GM12873 (cell line): ENCODE measurements around the gene NEURL3.

Experiments used
- TF ChIP-seq, protein P1 (sequence below): IDR thresholded peaks from 2 replicates; pipeline ENCODE4 v1.5.1; 2012; ENCODE audit warnings: low read depth, mild to moderate bottlenecking, moderate library complexity, low read length, control low read depth; ENCODE audit not compliant: insufficient read depth; ENCODE audit errors: missing control alignments

NEURL3 gene

DNA sequence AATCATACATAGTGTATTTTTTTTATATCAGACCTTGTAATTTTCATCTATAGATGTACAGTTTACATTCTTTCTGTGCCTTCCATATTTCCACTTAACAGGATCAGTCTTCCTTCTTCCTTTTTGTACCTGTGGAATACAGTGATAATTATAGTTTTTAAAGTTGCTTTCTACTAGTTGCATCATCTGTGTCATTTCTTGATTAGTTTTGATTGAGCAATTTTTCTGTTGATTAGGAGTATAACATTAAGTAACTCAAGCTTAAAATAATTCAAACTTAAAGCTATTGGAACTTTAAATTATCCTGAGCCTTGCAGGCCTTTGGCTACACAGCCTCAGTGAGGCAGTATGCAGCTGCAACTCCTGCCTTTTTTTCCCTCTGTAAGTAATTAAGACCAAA, 57.4 kb downstream of the NEURL3 start:
- TF ChIP-seq, protein P1, sequence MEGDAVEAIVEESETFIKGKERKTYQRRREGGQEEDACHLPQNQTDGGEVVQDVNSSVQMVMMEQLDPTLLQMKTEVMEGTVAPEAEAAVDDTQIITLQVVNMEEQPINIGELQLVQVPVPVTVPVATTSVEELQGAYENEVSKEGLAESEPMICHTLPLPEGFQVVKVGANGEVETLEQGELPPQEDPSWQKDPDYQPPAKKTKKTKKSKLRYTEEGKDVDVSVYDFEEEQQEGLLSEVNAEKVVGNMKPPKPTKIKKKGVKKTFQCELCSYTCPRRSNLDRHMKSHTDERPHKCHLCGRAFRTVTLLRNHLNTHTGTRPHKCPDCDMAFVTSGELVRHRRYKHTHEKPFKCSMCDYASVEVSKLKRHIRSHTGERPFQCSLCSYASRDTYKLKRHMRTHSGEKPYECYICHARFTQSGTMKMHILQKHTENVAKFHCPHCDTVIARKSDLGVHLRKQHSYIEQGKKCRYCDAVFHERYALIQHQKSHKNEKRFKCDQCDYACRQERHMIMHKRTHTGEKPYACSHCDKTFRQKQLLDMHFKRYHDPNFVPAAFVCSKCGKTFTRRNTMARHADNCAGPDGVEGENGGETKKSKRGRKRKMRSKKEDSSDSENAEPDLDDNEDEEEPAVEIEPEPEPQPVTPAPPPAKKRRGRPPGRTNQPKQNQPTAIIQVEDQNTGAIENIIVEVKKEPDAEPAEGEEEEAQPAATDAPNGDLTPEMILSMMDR: no peak
